SHP77 treated with DMSO at 0.1 percent for 48 hours (cell line): ENCODE measurements around the gene NETO1.

Experiments used
- DNase-seq: peaks from one replicate; lab custom pipeline; 2025; lab: John Stamatoyannopoulos, UW

The NETO1 gene

DNA sequence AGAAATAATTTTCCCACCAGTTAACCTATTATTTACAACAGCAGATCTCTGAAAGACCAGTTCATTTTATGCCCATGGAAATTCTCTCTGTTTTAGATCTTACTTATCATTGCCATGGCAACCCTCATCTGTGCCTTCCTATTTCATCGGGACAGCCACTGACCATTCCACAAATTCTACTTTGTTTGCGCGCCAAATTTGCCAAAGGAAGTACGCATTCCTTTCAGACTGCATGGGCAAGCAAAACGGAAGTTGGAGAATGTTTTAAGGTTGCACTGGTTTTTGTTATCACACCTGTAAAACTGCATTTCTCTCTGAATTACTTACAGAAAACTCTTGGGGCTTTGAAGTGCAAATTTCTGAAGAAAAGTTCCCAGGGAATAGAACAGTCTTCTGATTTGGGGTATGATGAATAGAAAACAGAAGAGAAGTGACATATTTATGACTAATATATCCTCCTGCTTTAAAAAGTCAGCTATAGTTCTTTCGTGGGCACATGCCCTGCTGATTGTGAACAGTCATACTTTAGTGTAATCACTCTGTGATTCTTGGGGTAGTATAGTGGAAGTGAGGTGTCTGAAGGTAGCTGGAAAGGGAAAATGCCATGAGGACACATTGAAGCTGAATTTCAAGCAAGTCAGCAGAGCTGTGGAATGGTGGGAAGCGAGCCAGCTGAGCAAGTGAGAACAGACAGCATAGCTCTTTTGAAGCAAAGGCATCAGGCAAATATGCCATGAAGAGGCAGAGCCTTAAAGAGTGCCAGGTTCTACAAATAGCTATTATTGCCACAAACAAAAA, 20.9 kb downstream of the NETO1 start:
- DNase-seq = no peak

DNA sequence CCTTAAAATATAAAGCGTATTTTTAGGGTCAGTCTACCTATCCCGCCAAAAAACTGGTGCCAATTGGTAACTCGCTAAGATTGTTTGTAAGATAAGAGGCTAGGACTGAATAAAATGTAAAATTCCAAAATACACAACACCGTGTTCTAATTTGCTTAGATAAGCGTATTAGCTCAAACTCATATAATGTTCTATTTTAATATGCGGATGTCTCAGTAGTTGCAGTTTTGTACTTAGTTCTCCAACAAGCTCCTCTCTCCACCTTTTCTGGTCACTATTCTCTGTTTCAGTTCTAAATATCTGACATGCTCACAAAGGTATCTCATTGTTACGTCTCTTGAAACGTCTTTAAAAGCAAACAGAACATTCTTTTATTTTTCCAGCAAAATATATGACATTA, 24.0 kb downstream of the NETO1 start:
- DNase-seq = no peak

GRCh38 chr18:72840109-72840508, 27.7 kb downstream of the NETO1 start:
- no peak for DNase-seq

GRCh38 chr18:72834731-72835130, 33.1 kb downstream of the NETO1 start:
- DNase-seq = no peak

DNA sequence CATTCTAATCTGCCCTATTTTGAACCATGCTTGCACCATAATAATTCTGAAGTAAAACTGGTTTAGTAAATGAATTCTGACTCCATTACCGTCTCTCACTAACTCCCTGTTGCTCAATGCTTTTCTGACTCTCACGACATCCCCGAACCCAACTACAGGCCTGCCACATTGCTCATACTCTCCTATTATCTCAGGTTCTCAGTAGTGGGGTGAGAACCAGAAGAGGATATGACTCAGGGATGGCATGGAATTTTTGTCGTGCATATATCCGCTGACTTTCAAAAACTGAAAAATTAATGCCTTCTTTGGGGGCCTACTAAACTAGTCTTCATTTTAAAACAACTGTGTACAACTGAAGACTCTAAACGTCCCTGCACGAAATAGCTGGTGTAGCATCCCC, 34.3 kb downstream of the NETO1 start:
- DNase-seq = no peak

GRCh38 chr18:72830109-72830508, 37.7 kb downstream of the NETO1 start:
- peak; percentile 5 for DNase-seq

GRCh38 chr18:72828601-72829000, 39.2 kb downstream of the NETO1 start:
- DNase-seq = no peak

GRCh38 chr18:72826736-72827135, 41.1 kb downstream of the NETO1 start:
- DNase-seq = no peak

DNA sequence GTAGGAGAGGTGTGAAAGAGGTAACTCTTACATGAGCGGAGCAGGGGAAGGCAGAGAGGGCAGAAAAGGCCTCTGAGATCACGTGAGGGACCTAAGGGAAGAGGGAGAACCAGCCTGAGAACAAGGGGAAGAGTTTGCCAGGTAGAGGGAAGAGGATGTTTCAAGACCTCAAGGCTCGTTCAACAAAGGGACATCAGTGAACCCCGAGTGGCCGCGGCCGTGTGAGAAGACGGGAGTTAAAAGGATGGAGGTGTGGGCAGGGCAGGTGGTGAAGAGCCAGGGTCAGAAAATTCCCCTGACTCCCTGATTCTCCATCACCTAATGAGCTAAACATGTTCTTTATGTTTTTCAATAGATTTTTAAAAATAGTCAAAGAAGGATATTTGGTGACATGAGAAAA, 44.4 kb downstream of the NETO1 start:
- no peak for DNase-seq

DNA sequence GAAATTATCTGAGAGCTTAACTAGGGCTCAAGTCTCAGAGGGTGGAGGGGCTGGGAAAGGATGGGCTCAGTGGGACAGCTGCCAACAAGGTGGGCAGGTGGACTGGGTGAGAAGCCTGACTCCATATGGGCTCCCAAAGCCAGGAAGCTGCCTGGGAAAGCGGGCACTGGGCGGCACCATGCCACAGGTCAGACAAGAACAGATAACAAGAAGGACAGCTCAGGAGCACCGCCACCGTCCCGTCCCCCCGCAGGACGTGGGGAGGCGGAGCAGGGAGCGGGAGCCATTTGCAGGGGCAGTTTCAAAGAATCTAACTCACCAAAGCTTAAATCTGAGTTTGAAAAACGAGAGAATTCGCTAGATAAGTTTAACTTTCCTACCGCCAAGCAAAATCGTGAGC, 45.6 kb downstream of the NETO1 start:
- DNase-seq = no peak

- no peak for DNase-seq
Measured at GRCh38 chr18:72820571-72820970, 47.2 kb downstream of the NETO1 start.

DNA sequence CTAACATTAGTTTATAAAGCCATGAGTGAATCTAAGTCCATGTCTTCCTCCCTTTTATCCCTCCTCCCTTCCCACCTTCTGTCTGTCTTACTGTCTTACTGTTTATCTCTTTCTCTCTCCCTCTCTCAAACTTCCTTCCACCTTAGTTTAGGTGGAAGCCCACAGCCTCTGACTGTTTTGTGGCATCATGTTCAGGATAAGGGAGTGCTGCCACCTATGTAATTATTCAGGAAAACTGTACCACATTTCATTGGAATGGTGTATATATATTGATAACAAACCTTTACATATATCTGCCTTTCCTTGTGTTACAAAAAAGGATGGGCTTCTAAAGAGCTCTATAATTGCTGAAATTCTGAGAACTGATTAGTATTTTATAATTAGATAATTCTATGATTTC, 48.7 kb downstream of the NETO1 start:
- DNase-seq = no peak

GRCh38 chr18:72811047-72811446, 56.7 kb downstream of the NETO1 start:
- DNase-seq = peak; percentile 94

GRCh38 chr18:72808680-72809079, 59.1 kb downstream of the NETO1 start:
- DNase-seq = no peak

DNA sequence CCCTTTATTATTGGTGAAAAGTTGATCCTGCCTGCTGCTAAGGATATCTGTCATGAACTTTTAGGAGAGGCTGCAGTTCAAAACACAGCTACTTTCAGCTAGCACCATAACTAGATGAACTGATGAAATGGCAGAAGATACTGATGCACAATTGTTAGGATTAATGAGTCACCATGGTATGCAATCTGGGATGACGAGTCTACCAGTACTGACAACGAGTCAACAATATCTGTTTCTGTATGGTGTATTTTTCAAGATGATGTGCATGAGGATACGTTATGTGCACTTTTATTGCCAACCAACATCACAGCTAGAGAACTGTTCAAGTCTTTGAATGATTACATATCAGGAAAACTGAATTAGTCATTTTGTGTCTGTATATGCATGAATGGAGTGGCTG, 68.7 kb downstream of the NETO1 start:
- DNase-seq = no peak

DNA sequence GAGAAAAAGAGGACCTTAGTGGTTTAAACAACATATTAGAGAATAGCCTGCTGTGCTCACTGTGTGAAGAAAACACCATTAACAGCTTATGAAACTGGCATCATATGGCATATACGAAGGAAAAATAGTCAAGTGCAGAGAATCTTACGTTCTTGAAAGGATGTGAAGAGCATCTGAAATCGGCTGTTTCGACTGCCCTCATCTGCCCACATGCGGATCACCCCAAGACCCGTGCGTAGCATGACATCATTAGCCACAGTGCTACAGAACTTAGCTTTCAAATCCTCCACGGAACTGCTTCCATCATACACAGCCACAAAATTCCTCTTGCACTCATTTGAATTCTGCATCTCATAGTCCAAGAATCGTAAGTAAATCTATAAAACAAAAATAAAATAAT, 84.3 kb downstream of the NETO1 start:
- DNase-seq = no peak

- DNase-seq = no peak
Measured at GRCh38 chr18:72774914-72775313, 92.9 kb downstream of the NETO1 start.

DNA sequence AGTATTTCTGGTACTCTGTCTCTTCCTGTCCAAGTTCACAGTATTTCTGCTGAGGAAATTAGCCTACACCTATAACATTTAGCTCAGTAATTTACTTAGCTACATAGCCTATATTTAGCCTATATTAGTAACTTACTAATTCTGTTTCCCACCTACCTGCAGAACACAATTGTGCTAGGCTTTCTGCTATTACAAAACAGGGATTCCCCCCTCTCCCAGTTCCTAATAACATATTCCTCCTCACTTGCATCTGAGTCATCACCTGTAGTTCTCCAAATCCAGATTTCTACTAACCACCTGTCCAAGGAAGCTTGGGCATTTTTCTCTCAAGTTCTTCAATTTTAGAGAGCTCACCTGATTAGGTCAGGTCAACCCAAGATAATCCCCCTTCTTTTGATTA, 94.9 kb downstream of the NETO1 start:
- no peak for DNase-seq

GRCh38 chr18:72768681-72769229, 99.0 kb downstream of the NETO1 start:
- DNase-seq = no peak

GRCh38 chr18:72762515-72763122, 105.2 kb downstream of the NETO1 start:
- DNase-seq = peak; percentile 69

DNA sequence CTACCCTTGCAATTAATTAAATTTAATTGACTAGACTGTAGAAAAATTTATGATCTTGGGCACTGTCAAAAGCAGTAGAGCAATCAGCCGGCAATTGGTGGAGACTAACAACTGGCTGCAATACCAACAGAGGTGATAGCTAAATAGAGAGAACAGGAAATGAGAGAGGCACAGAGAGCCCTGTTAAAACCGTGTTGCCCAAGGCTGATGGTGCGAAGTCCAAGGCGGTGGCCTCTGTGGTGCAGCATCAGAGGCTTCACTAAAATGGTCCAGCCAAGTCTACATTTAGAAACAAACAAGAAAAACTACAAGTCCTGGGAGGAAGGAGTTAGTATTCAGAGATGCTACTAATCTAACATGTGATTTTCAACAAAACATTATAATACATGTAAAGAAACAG, 115.6 kb downstream of the NETO1 start:
- no peak for DNase-seq

GRCh38 chr18:72742002-72742401, 125.8 kb downstream of the NETO1 start:
- no peak for DNase-seq

DNA sequence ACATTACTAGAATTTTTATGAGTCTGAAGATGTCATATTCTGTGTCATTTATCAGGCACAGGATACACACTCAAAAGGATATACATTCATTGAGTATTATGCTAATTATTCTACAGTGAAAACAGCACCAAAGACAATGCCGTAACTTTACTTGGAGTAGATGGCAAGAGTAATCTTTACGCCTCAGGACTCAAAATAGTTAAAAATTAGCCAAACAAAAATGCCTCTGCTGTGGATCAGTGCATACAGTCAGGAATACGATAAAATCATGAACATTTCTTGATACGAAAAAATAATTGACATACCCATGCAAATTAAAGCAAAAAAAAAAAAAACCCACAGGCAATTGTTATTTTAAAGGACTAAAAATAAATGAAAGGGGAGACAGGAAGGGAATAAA, 129.7 kb downstream of the NETO1 start:
- DNase-seq = no peak

DNA sequence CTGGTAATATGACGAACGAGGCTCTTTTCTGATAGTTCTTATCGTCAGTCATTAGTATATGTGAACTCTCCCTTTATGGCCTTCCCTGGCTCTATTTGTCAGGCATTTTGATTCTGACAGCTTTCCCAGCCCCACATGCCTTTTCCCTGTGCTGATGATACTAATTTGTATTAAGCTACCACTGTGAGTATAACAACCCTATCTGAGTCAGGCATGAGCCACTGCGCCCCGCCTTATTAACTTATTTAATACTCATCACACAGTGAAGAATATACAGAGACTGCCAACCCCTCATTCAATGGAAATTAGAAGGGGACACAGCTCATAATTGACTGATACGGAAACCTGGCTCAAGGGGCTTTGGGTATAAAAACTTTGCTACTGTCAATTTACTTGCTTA, 140.0 kb downstream of the NETO1 start:
- DNase-seq = no peak
